Neuron (in vitro differentiated cells): ENCODE results near the gene TSSC4.

Source experiments
- H2AFZ ChIP-seq: one replicate; pipeline ENCODE4 v1.6.1; 2013; ENCODE audit warnings: low read depth, mild to moderate bottlenecking, inconsistent platforms, low read length, moderate library complexity
- H3K27me3 ChIP-seq: one replicate; pipeline ENCODE4 v1.6.1; 2013; ENCODE audit warnings: low read length; ENCODE audit not compliant: insufficient read depth
- H3K36me3 ChIP-seq: one replicate; pipeline ENCODE4 v1.6.1; 2013; ENCODE audit warnings: low read length; ENCODE audit not compliant: insufficient read depth
- H3K4me1 ChIP-seq: one replicate; pipeline ENCODE4 v1.6.1; 2013; ENCODE audit warnings: low read length; ENCODE audit not compliant: insufficient read depth
- H3K4me3 ChIP-seq: 2 replicates; pipeline ENCODE4 v1.5.1; 2013; ENCODE audit warnings: mild to moderate bottlenecking, low read length, moderate library complexity
- H3K9me3 ChIP-seq: one replicate; pipeline ENCODE4 v1.6.1; 2013; ENCODE audit warnings: low read length

Gene TSSC4

DNA sequence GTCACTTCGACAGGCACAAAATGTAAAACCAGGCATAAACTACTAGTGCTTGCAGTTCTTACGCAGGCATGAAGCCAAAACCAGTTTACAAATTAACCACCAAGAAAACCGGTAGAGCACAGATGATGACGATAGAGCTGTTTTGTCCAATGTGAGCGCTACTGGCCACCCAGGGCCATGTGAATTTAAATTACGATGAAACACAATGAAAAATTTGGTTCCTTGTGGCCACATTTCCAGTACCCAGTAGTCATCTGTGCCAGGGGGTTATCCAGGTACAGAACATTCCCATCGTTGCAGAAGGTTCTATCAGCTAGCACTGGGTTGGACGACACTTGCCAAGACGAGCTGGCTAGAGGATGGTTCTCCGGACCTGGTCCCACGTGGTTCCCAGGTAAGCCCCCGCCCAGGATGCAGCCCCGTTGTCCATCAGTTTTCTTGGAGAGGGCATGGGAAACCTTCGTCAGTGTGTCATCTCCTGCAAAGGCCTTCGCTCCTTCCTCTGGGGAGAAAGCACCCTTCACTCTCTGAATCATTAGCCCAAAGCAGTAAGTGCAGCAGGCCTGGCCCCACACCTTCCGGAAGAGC is 24.5 kb upstream of the TSSC4 start:
- Histone ChIP-seq H3K9me3 (peaks cover 5% of the 10 kb centered on the region), H2AFZ (no peak overlapping the region), H3K4me1 (peaks cover 6% of the 10 kb centered on the region), H3K4me3 (no peak overlapping the region), H3K36me3 (peaks cover 13% of the 10 kb centered on the region), H3K27me3 (no peaks in the 10 kb centered on the region)

DNA sequence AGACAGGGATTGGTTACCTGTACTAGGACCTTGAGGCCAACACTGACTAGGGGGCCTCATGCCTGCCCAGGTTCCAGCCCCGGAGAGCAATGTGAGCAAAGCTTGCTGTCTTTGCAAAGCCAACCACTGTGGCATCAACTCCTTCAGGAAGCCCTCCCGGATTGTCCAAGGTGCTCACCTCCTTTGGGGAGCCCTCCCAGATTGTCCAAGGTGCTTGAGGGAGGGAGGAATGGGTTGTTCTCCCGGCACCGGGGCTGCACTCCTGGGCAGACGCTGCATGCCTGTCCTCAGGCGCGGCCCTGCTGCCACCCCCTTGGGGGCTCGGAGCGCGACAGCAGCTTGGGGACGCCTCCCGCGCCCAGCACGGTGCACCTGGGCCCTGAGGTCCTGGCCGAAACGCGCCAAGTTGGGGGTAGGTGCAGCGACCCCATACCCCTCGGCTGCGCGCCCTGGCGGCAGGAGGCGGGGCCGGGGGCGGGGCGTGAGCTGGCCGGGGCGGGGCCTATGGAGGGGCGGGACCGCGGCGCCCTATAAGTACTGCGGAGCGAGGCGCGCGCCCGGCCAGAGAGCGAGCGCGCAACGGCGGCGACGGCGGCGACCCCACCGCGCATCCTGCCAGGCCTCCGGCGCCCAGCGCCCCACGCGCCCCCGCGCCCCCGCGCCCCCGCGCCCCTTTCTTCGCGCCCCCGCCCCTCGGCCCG is 23.6 kb upstream of the TSSC4 start, which contains the start of gene CD81:
Gene CD81, plus strand, starts transcription at position 560 of the 701 bp plus-strand sequence. CDS start 240 bp downstream, outside the sequence.
- H3K4me1 ChIP-seq: peaks cover 6% of the 10 kb centered on the region
- H3K27me3 ChIP-seq: no peaks in the 10 kb centered on the region
- peak within 1 kb of the TSS; percentile 94 for H3K4me3 ChIP-seq
- peaks cover 7% of the 10 kb centered on the region for H3K9me3 ChIP-seq
- H3K36me3 ChIP-seq: peaks cover 19% of the 10 kb centered on the region
- no peak within 1 kb of the TSS for H2AFZ ChIP-seq

DNA sequence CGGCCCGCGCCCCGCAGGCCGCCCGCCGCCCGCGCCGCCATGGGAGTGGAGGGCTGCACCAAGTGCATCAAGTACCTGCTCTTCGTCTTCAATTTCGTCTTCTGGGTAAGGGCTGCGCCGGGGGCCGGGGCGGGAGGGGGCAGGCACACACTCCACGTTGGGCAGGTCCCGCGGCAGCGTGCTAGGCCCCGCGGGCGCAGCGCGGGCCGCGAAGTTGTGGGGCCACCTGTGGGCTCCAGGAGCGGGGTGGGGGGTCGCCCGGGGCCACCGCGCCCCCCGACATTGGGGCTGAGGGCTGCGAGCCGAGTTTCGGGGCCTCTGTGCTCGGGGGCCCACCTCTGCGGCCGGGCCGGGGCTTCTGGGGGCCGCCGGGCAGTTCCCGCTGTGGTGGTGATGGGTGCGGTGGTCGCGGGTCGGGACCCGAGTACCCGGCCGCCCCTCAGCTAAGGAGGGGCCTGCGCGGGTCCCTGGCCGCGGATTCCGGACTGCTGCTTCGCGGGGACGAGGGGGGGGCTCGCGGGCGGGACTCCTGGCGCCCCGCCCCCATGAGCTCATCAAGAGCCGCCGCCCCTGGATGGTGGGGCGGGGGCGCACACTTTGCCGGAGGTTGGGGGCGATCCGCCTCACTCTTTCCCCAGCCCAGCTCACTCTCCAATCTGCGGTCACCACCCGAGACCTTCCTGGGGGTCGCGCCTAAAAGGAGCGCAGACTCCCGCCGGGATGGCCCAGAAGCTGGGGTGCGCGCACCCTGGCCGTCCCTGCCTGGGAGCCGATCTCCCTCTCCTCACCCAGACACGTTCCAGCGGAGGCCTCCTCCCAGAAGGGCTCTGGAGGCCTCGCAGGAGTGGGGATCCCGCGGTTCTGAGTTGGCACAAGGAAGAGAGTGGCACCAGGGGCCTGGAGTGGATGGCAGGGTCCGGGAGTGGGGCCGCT is 22.8 kb upstream of the TSSC4 start:
- H3K27me3 ChIP-seq: no peaks in the 10 kb centered on the region
- H2AFZ ChIP-seq: no peak overlapping the region
- peak overlapping the region; percentile 94 for H3K4me3 ChIP-seq
- peaks cover 19% of the 10 kb centered on the region for H3K36me3 ChIP-seq
- peaks cover 6% of the 10 kb centered on the region for H3K4me1 ChIP-seq
- H3K9me3 ChIP-seq: peaks cover 7% of the 10 kb centered on the region

DNA sequence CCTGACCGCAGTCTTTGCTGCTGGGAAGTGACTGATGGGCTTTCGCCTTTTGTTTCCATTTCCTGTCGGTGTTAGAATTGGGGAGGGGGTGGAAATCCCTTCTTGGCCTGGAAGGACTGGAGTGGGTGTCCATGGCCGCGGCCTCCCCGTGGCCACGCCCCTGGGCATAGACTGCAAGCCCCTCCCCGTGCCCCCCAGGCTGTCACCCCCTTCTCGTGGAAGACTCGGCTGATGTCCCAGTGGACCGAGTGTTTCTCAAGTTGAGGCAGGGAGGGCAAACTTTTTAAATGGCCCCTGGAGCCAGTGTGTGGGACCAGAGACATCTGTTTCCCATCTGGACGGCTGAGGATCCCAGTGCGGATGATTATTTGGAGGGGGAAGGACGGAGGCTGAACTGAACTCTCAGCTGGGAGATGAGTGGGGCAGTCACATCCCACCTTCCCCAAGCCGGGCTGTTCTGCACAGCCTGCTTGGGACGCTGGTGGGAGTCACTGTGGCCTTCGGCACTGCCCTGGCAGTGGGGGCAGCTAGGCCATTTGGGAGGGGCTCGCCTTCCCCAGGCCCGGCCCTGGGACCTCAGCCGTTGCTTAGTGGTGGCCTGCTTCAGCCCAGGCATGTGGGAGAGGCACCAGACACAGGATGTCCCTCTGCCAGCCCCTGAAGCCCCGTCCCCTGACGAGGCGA is 21.9 kb upstream of the TSSC4 start:
- H3K27me3 ChIP-seq: no peaks in the 10 kb centered on the region
- peak overlapping the region; percentile 94 for H3K4me3 ChIP-seq
- peaks cover 19% of the 10 kb centered on the region for H3K36me3 ChIP-seq
- H3K9me3 ChIP-seq: peaks cover 7% of the 10 kb centered on the region
- H3K4me1 ChIP-seq: peaks cover 6% of the 10 kb centered on the region
- H2AFZ ChIP-seq: no peak overlapping the region

DNA sequence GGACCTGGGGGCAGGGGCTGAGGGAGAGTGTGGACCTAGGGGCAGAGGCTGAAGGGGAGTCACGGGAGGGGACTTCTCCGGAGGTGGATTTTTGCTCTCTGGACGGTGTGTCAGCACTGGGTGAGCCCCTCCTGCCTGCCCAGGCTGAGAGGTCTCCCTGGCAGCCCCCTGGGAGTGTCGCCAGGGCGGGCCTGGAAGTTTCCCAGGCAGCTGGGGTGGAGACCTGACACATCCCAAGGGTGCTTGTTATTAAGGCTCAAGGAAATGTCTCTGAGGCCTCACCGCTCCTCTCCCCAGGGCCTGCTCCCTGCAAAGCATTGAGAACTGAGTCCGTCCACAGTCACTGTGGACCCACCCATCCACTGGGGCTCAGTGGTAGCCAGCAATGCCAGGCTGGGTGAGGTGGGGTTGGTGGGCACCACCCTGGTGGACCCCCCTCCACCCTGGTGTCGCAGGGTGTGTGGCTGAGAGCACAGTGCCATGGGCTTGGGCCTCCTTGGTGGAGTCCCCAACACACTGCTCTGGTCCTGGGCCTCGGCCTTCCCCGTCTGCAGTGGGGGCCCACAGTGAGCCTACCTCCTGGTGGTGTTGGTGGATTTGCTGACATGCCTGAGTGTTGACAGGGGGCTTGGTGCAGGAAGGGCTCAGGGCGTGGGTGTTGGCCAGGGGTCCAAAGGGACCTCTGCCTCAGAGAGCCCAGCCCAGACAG is 20.9 kb upstream of the TSSC4 start:
- peaks cover 7% of the 10 kb centered on the region for H3K9me3 ChIP-seq
- H3K27me3 ChIP-seq: no peaks in the 10 kb centered on the region
- H3K4me1 ChIP-seq: peaks cover 6% of the 10 kb centered on the region
- H3K36me3 ChIP-seq: peaks cover 19% of the 10 kb centered on the region
- no peak overlapping the region for H2AFZ ChIP-seq
- no peak overlapping the region for H3K4me3 ChIP-seq

DNA sequence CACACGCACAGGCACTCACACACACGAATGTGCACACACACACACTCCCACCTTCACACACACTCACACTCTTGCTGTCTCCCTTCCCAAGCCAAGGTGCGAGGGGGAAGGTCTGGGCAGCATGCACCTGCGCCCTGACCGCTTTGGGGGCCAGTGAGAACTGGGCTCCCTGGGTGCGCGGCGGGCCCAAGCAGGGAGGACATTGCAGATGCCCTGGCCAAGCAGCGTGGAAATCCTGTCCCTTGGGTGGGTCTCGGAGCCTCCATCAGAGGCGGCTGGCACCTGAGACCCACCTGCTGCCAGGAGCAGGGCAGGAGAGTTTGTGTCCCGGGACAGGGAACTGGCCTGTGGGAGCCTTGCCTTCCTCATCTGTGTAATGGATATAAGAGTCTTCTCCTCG is 20.2 kb upstream of the TSSC4 start:
- peaks cover 6% of the 10 kb centered on the region for H3K4me1 ChIP-seq
- H3K27me3 ChIP-seq: no peaks in the 10 kb centered on the region
- H3K4me3 ChIP-seq: no peak overlapping the region
- H3K9me3 ChIP-seq: peaks cover 7% of the 10 kb centered on the region
- no peak overlapping the region for H2AFZ ChIP-seq
- H3K36me3 ChIP-seq: peaks cover 25% of the 10 kb centered on the region

DNA sequence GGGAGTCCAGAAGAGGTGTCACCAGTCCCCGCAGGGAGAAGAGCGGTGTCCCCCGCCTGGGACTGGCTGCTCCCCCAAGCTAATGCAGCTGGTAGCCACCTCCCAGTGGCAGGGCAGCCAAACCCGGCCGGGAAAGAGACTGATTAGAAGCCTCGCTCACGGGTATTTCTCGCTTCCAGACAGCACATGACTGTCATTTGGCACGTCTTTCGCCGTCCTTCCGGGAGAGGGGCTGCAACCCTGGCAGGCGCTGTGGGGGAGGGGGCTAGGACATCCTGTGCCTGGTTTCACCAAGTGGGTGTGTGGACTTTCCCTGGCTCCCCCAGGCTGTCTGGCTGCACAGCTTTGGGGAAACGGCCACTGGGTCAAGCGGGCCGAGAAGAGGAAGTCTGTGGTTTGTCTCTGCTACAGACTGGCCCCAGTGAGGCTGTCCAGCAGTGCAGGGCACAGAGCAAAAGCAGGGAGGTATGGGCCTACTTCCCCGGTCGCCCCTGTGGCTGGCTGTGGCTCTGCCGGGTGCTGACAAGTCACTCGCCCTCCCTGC is 19.7 kb upstream of the TSSC4 start:
- peaks cover 6% of the 10 kb centered on the region for H3K4me1 ChIP-seq
- no peak overlapping the region for H3K4me3 ChIP-seq
- peaks cover 25% of the 10 kb centered on the region for H3K36me3 ChIP-seq
- no peaks in the 10 kb centered on the region for H3K27me3 ChIP-seq
- peaks cover 7% of the 10 kb centered on the region for H3K9me3 ChIP-seq
- H2AFZ ChIP-seq: no peak overlapping the region

DNA sequence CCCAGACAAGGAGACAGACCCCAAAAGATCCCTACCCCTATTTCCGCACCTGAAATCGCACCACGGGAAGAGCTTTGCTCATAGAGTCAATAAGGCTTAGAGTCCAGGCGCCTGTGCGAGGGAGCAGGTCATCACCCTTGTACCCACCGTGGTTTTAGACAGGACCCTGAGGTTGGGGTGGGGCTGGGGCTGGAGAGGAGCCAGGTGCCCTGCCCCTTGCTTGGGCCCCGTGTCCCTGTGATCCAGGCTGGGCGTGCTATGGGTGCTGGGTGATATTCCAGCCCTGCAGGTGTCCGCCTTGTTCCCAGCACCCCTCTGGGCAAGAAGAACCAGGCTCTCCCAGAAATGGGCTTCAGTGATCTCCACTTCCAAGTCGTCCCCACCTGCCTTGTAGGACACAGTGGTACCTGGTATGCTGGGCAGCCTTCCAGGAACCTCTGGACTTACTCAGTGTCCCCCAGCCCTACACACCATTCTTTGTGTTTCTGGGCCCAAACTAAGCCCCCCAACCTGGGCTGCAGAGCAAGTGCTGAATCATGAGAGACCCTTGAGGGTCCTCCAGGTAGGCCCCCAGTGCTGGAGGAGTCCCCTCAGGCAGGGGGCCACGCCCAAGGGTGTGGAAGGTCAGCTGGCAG is 18.9 kb upstream of the TSSC4 start:
- Histone ChIP-seq H3K9me3 (peaks cover 7% of the 10 kb centered on the region), H3K36me3 (peaks cover 25% of the 10 kb centered on the region), H2AFZ (no peak overlapping the region), H3K4me3 (no peak overlapping the region), H3K4me1 (peaks cover 10% of the 10 kb centered on the region), H3K27me3 (no peaks in the 10 kb centered on the region)

DNA sequence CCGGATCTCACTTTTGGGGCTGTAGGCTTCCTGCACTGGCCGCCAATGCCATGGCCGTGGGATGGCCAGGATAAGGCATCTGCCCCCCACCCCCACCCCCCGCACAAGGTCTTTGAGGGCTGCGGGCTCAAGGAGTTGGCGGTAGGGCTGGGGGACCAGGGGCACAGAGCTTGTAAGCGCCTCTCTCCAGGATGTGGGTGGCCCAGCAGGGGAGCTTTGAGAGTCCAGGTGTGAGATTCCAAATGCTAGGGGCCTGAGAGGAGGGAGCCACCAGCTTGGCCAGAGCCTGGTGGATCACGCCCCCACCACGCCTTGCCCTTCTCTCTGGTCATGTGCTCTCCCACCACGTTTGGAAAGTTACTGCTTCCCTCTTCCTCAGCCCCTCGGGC is 18.4 kb upstream of the TSSC4 start:
- Histone ChIP-seq H3K4me1 (peaks cover 15% of the 10 kb centered on the region), H3K9me3 (peaks cover 7% of the 10 kb centered on the region), H2AFZ (no peak overlapping the region), H3K36me3 (peaks cover 25% of the 10 kb centered on the region), H3K27me3 (no peaks in the 10 kb centered on the region), H3K4me3 (no peak overlapping the region)

DNA sequence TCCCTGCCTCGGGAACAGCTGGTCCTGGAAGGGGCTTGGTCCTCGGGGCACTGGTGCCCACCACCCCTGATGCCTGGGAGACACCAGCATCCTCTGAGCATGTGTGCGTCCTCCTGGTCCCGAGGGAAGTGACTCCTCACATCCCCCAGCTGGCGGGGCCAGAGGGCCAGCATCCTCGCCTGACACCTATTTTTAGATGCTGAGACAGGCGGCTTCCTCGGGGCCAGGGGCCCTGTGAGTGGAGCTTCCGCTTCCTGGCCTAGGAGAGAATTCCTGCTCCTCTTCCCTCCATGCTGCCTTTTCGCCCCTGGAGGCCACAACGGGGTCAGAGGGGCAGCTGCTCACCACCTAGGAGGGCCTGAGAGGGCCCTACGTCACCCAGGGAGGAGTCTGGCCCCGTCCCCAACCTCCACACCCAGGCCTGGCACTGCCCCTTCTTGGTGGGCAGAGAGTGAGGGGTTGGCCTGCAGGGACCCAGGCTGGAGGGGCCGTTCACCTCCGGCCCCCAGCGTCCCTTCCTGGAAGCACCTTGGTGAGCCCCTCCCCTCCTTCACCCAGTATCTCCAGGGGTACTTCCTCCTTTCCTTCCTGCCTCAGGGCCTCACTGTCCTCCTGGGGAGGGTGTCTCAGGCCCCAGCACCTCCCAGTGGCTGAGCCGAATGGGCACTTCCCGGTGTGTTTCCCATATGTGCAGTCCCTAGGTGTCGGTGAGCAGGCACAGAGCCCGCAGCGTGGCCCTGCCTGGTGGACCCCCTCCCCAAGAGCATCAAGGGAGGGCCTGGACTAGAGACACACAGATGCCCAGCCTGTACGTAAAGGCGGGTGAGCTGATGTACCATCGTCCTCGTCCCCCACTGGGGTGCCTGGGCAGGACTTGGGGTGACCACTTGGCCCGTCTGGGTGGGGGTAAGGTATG is 17.4 kb upstream of the TSSC4 start:
- H3K4me1 ChIP-seq: peaks cover 22% of the 10 kb centered on the region
- H2AFZ ChIP-seq: no peak overlapping the region
- H3K36me3 ChIP-seq: peaks cover 25% of the 10 kb centered on the region
- no peak overlapping the region for H3K4me3 ChIP-seq
- peaks cover 7% of the 10 kb centered on the region for H3K9me3 ChIP-seq
- H3K27me3 ChIP-seq: no peaks in the 10 kb centered on the region
